Measurements from ENCODE around the gene CARHSP1.
"Not testable (repeated sequence)": the region's sequence is repeated elsewhere in the genome, so short reads cannot be mapped to it uniquely, and the experiment has no call there.

CARHSP1 gene

GRCh38 chr16:8874388-8874787 is 5.6 kb upstream of the CARHSP1 start:
- TF ChIP-seq CTCF (IDR thresholded peaks at IDR 0.05; ENCODE audit: low read depth, low read length) = no peak

GRCh38 chr16:8873866-8874195 is 5.0 kb upstream of the CARHSP1 start:
- not testable (repeated sequence) for DNase-seq; H3K4me1 ChIP-seq; H3K4me3 ChIP-seq (ENCODE audit: low read depth, low read length); H3K36me3 ChIP-seq; H3K9me3 ChIP-seq; H3K27me3 ChIP-seq

More at GRCh38 chr16:8874388-8874787, 5.6 kb upstream of the CARHSP1 start:
- Histone ChIP-seq H3K4me1 (peaks cover 1% of the 10 kb centered on the region; the same call in 1 of the 2 replicates), H3K9me3 (no peaks in the 10 kb centered on the region), H3K27me3 (no peaks in the 10 kb centered on the region), H3K36me3 (no peaks in the 10 kb centered on the region), H3K4me3 (ENCODE audit: low read depth, low read length) (no peak overlapping the region)
- DNase-seq = no peak

- Histone ChIP-seq H3K4me3 (ENCODE audit: low read depth, low read length) (no peak overlapping the region), H3K27me3 (no peaks in the 10 kb centered on the region), H3K36me3 (no peaks in the 10 kb centered on the region), H3K4me1 (peaks cover 2% of the 10 kb centered on the region; the same call in 1 of the 2 replicates), H3K9me3 (no peaks in the 10 kb centered on the region)
- TF ChIP-seq CTCF (IDR thresholded peaks at IDR 0.05; ENCODE audit: low read depth, low read length) = peak; percentile 19; the same call in 1 of the 2 replicates
- no peak for DNase-seq
Observed at GRCh38 chr16:8872967-8873865, 4.4 kb upstream of the CARHSP1 start.

GRCh38 chr16:8872071-8872470 is 3.3 kb upstream of the CARHSP1 start:
- peaks cover 2% of the 10 kb centered on the region; the same call in 1 of the 2 replicates for H3K4me1 ChIP-seq
- H3K9me3 ChIP-seq = no peaks in the 10 kb centered on the region
- no peak overlapping the region for H3K4me3 ChIP-seq (ENCODE audit: low read depth, low read length)
- no peak for DNase-seq
- H3K36me3 ChIP-seq = no peaks in the 10 kb centered on the region
- no peak for TF ChIP-seq CTCF (IDR thresholded peaks at IDR 0.05; ENCODE audit: low read depth, low read length)
- H3K27me3 ChIP-seq = no peaks in the 10 kb centered on the region

- not testable (repeated sequence) for H3K9me3 ChIP-seq; H3K4me3 ChIP-seq (ENCODE audit: low read depth, low read length); DNase-seq; H3K36me3 ChIP-seq; H3K27me3 ChIP-seq; H3K4me1 ChIP-seq
Observed at GRCh38 chr16:8869988-8870241, 1.1 kb upstream of the CARHSP1 start.

GRCh38 chr16:8869212-8869987 is 594 bp upstream of the CARHSP1 start:
- Histone ChIP-seq H3K27me3 (no peaks in the 10 kb centered on the region), H3K4me3 (ENCODE audit: low read depth, low read length) (peak overlapping the region; percentile 59), H3K36me3 (no peaks in the 10 kb centered on the region), H3K9me3 (no peaks in the 10 kb centered on the region), H3K4me1 (peaks cover 10% of the 10 kb centered on the region)
- peak; percentile 57 for DNase-seq
- TF ChIP-seq CTCF (IDR thresholded peaks at IDR 0.05; ENCODE audit: low read depth, low read length) = peak; percentile 12; the same call in 1 of the 2 replicates

GRCh38 chr16:8867932-8868415 is 832 bp downstream of the CARHSP1 start:
- DNase-seq = no peak
- Histone ChIP-seq H3K4me1 (peaks cover 18% of the 10 kb centered on the region), H3K36me3 (no peaks in the 10 kb centered on the region), H3K4me3 (ENCODE audit: low read depth, low read length) (peak overlapping the region; percentile 91), H3K9me3 (no peaks in the 10 kb centered on the region), H3K27me3 (no peaks in the 10 kb centered on the region)
- no peak for TF ChIP-seq CTCF (IDR thresholded peaks at IDR 0.05; ENCODE audit: low read depth, low read length)
